HepG2 (cell line): Measurements from ENCODE around the gene RMI2. TPM values are rescaled to one million over a fixed set of nuclear protein-coding genes. Genes with fewer than 3 reads are reported as not detected.

Source experiments
- HIVEP1 ChIP-seq: sonication (generic); formaldehyde crosslinking; IDR thresholded peaks from 2 replicates; pipeline ENCODE4 v1.4.0; 2020; ENCODE audit warnings: mild to moderate bottlenecking, missing genetic modification reagents
- IKZF1 ChIP-seq: fragments of 450-650 bp; IDR thresholded peaks from 2 replicates; pipeline ENCODE4 v1.7.1; 2016
- KAT7 ChIP-seq: IDR thresholded peaks from 2 replicates; pipeline ENCODE4 v1.6.1; 2018; ENCODE audit warnings: borderline replicate concordance, missing compliant biosample characterization
- KAT8 ChIP-seq: IDR thresholded peaks from 2 replicates; pipeline ENCODE4 v1.6.1; 2016; ENCODE audit warnings: missing genetic modification reagents, missing compliant biosample characterization
- ONECUT2 ChIP-seq: sonication (generic); formaldehyde crosslinking; IDR thresholded peaks from 2 replicates; pipeline ENCODE4 v1.4.0; 2020; ENCODE audit warnings: missing genetic modification reagents
- PAF1 ChIP-seq: IDR thresholded peaks from 2 replicates; pipeline ENCODE4 v1.6.1; 2016; ENCODE audit warnings: missing genetic modification reagents, missing compliant biosample characterization
- SRY ChIP-seq: sonication (generic); formaldehyde crosslinking; IDR thresholded peaks from 2 replicates; pipeline ENCODE4 v1.8.0; 2022; ENCODE audit warnings: mild to moderate bottlenecking, missing genetic modification reagents
- ZBTB3 ChIP-seq: sonication (generic); formaldehyde crosslinking; IDR thresholded peaks from 2 replicates; pipeline ENCODE4 v1.4.0; 2020; ENCODE audit warnings: low read depth, mild to moderate bottlenecking, moderate library complexity, missing genetic modification reagents, borderline replicate concordance
- ZBTB7B ChIP-seq: sonication (generic); formaldehyde crosslinking; IDR thresholded peaks from 2 replicates; pipeline ENCODE4 v1.4.0; 2020; ENCODE audit warnings: missing genetic modification reagents
- ZC3H13 ChIP-seq: sonication (generic); formaldehyde crosslinking; IDR thresholded peaks from 2 replicates; pipeline ENCODE4 v1.8.1; 2023; ENCODE audit warnings: mild to moderate bottlenecking, missing genetic modification reagents, moderate library complexity
- ZKSCAN8 ChIP-seq: IDR thresholded peaks from 2 replicates; pipeline ENCODE4 v1.6.1; 2016; ENCODE audit warnings: borderline replicate concordance, missing genetic modification reagents, missing compliant biosample characterization
- ZNF12 ChIP-seq: sonication (generic); formaldehyde crosslinking; IDR thresholded peaks from 2 replicates; pipeline ENCODE4 v1.5.0; 2020; ENCODE audit warnings: missing genetic modification reagents
- ZNF205 ChIP-seq: IDR thresholded peaks from 2 replicates; pipeline ENCODE4 v1.6.1; 2018; ENCODE audit warnings: missing biosample characterization, missing genetic modification reagents
- ZNF282 ChIP-seq: fragments of 450-650 bp; IDR thresholded peaks from 2 replicates; pipeline ENCODE4 v1.6.1; 2018; ENCODE audit not compliant: partially characterized antibody
- ZNF292 ChIP-seq: sonication (generic); formaldehyde crosslinking; IDR thresholded peaks from 2 replicates; pipeline ENCODE4 v1.8.1; 2022; ENCODE audit warnings: mild to moderate bottlenecking, low read depth, missing genetic modification reagents, borderline replicate concordance
- ZNF329 ChIP-seq: sonication (generic); formaldehyde crosslinking; IDR thresholded peaks from 2 replicates; pipeline ENCODE4 v1.9.0; 2021; ENCODE audit warnings: low read depth, mild to moderate bottlenecking, missing genetic modification reagents
- ZNF34 ChIP-seq: sonication (generic); formaldehyde crosslinking; IDR thresholded peaks from 2 replicates; pipeline ENCODE4 v1.4.0; 2020; ENCODE audit warnings: mild to moderate bottlenecking, missing genetic modification reagents, borderline replicate concordance
- ZNF703 ChIP-seq: sonication (generic); formaldehyde crosslinking; IDR thresholded peaks from 2 replicates; pipeline ENCODE4 v1.5.1; 2020; ENCODE audit warnings: missing genetic modification reagents, mild to moderate bottlenecking, moderate library complexity, borderline replicate concordance
- ZNF766 ChIP-seq: sonication (generic); formaldehyde crosslinking; IDR thresholded peaks from 2 replicates; pipeline ENCODE4 v1.5.0; 2020; ENCODE audit warnings: missing genetic modification reagents, borderline replicate concordance
- ZNF782 ChIP-seq: sonication (generic); formaldehyde crosslinking; IDR thresholded peaks from 2 replicates; pipeline ENCODE4 v1.4.0; 2020; ENCODE audit warnings: missing genetic modification reagents, mild to moderate bottlenecking, borderline replicate concordance
- ZNF790 ChIP-seq: sonication (generic); formaldehyde crosslinking; IDR thresholded peaks from 2 replicates; pipeline ENCODE4 v1.8.0; 2022; ENCODE audit warnings: missing genetic modification reagents, mild to moderate bottlenecking, borderline replicate concordance
- ZSCAN20 ChIP-seq: sonication (generic); formaldehyde crosslinking; IDR thresholded peaks from 2 replicates; pipeline ENCODE4 v1.4.0; 2020; ENCODE audit warnings: missing genetic modification reagents, mild to moderate bottlenecking, borderline replicate concordance
- ZSCAN25 ChIP-seq: sonication (generic); formaldehyde crosslinking; IDR thresholded peaks from 2 replicates; pipeline ENCODE4 v1.8.0; 2022; ENCODE audit warnings: mild to moderate bottlenecking, missing genetic modification reagents
- polyA plus RNA-seq, 8 experiments: library from polyadenylated mRNA; depleted of rRNA in 3 of 8; stranded (reverse) in 7 of 8; unstranded in 1 of 8; fragments of >200 nt; fragmentation: Illumina TruSeq in 4 of 8; extraction: Trizol in 4 of 8; gene quantifications; 2 replicates each; pipeline versions ENCODE4 v1.2.1 to v1.2.3, GENCODE V29; 2011 to 2016; ENCODE audit warnings: low read depth in 4 of 8, missing spikeins in 1 of 8, mixed read lengths in 1 of 8; ENCODE audit not compliant: insufficient read depth in 1 of 8
- total RNA-seq, 5 experiments: library from RNA; depleted of rRNA; stranded (reverse); fragments of >200 nt; fragmentation: Illumina TruSeq; extraction: Trizol; gene quantifications; 2 replicates each; pipeline ENCODE4 v1.2.3, GENCODE V29; 2016; ENCODE audit warnings: low read depth in 1 of 5
- TF ChIP-seq, protein P1 (sequence below): conservative IDR thresholded peaks from 2 replicates; pipeline ENCODE4 v1.6.1; 2018; ENCODE audit warnings: missing genetic modification reagents
- TF ChIP-seq, protein P2 (sequence below): sonication (generic); formaldehyde crosslinking; IDR thresholded peaks from 2 replicates; pipeline ENCODE4 v1.8.1; 2023; ENCODE audit warnings: mild to moderate bottlenecking, missing genetic modification reagents
- TF ChIP-seq, protein P3 (sequence below): sonication (generic); formaldehyde crosslinking; IDR thresholded peaks from 2 replicates; pipeline ENCODE4 v1.5.1; 2020; ENCODE audit warnings: mild to moderate bottlenecking, moderate library complexity, missing genetic modification reagents

Gene RMI2
- total and polyA plus RNA-seq, 2 of the 13 experiments (the other 11 are each of a cell fraction or from before 2014, with no cell fraction given): 24.5 to 55.7 TPM

DNA sequence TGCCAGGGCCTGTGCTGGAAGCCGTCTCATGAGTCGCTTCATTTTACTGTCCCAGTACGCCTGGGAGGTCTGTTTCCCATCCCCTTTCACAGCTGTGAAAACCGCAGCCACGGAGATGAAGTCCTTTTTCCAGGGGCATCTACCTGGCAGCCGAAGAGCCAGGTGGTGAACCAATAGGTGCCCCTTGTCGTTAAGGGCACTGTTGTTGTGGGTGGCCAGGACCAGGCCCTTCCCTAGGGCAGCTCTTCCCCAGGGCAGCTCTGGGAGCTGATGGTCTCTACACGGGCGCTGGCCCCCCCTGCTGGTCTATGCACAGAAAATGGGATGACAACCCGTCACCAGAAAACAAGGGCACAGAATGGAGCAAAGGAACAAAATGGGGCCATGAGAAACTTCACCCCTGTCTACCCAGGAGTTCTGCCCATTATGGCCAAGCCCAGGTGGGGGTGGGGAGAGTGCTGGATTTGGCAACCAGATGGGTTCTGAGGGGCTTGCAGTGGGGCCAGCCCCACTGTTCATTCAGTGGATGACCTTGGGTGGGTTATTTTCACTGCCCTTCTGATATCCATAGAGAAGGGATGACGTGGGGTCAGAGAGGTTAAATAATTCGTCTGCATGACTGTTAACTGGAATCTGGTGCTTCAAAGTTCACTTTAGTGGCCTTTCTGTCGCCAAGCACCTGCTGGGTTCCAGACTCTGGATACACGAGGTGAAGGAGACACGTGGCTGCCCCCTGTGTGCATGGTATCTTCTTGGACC, 11.5 kb downstream of the RMI2 start (continued):
- TF ChIP-seq, protein P1, sequence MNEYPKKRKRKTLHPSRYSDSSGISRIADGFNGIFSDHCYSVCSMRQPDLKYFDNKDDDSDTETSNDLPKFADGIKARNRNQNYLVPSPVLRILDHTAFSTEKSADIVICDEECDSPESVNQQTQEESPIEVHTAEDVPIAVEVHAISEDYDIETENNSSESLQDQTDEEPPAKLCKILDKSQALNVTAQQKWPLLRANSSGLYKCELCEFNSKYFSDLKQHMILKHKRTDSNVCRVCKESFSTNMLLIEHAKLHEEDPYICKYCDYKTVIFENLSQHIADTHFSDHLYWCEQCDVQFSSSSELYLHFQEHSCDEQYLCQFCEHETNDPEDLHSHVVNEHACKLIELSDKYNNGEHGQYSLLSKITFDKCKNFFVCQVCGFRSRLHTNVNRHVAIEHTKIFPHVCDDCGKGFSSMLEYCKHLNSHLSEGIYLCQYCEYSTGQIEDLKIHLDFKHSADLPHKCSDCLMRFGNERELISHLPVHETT (CRISPR knock-in tag): 0 out of 2 replicates have a peak, but pooled peaks have one; percentile 37
- 0 out of 2 replicates have a peak, but pooled peaks have one; percentile 24 for TF ChIP-seq ZNF292 (CRISPR knock-in tag)
- 0 out of 2 replicates have a peak, but pooled peaks have one; percentile 57 for TF ChIP-seq KAT7 (CRISPR knock-in tag)
- TF ChIP-seq ZSCAN20 (CRISPR knock-in tag): no peak
- no peak for TF ChIP-seq ZC3H13
- no peak for TF ChIP-seq ZNF790 (CRISPR knock-in tag)
- peak; percentile 52; the same call in 1 of the 2 replicates for TF ChIP-seq ZNF205 (CRISPR knock-in tag)
- TF ChIP-seq, protein P2, sequence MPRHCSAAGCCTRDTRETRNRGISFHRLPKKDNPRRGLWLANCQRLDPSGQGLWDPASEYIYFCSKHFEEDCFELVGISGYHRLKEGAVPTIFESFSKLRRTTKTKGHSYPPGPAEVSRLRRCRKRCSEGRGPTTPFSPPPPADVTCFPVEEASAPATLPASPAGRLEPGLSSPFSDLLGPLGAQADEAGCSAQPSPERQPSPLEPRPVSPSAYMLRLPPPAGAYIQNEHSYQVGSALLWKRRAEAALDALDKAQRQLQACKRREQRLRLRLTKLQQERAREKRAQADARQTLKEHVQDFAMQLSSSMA (CRISPR knock-in tag): no peak
- TF ChIP-seq IKZF1: no peak
- peak; percentile 71; the same call in 1 of the 2 replicates for TF ChIP-seq KAT8 (CRISPR knock-in tag)
- TF ChIP-seq HIVEP1 (CRISPR knock-in tag): peak; percentile 40; the same call in 1 of the 2 replicates
- TF ChIP-seq SRY (CRISPR knock-in tag): no peak
- TF ChIP-seq, protein P3, sequence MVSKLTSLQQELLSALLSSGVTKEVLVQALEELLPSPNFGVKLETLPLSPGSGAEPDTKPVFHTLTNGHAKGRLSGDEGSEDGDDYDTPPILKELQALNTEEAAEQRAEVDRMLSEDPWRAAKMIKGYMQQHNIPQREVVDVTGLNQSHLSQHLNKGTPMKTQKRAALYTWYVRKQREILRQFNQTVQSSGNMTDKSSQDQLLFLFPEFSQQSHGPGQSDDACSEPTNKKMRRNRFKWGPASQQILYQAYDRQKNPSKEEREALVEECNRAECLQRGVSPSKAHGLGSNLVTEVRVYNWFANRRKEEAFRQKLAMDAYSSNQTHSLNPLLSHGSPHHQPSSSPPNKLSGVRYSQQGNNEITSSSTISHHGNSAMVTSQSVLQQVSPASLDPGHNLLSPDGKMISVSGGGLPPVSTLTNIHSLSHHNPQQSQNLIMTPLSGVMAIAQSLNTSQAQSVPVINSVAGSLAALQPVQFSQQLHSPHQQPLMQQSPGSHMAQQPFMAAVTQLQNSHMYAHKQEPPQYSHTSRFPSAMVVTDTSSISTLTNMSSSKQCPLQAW (CRISPR knock-in tag): peak; percentile 93
- peak; percentile 40; the same call in 1 of the 2 replicates for TF ChIP-seq ZNF12 (CRISPR knock-in tag)
- TF ChIP-seq ZNF329: no peak
- TF ChIP-seq ZNF282: no peak
- peak; percentile 91; the same call in 1 of the 2 replicates for TF ChIP-seq ZNF782 (CRISPR knock-in tag)
- no peak for TF ChIP-seq ZNF703 (CRISPR knock-in tag)
- peak; percentile 67; the same call in 1 of the 2 replicates for TF ChIP-seq ZBTB7B
- peak; percentile 76; the same call in 1 of the 2 replicates for TF ChIP-seq ZBTB3 (CRISPR knock-in tag)
- peak; percentile 97 for TF ChIP-seq ZNF34 (CRISPR knock-in tag)
- no peak for TF ChIP-seq ZKSCAN8
- 0 out of 2 replicates have a peak, but pooled peaks have one; percentile 21 for TF ChIP-seq ONECUT2 (CRISPR knock-in tag)
- peak; percentile 83; the same call in 1 of the 2 replicates for TF ChIP-seq ZNF766 (CRISPR knock-in tag)
- TF ChIP-seq PAF1 (CRISPR knock-in tag): no peak
- peak; percentile 72 for TF ChIP-seq ZSCAN25 (CRISPR knock-in tag)
